Endodermal cell (in vitro differentiated cells): ENCODE results near the gene SLC8B1. TPM values are rescaled to one million over a fixed set of nuclear protein-coding genes. Genes with fewer than 3 reads are reported as not detected.

Experiments
- DNase-seq: peaks from one replicate; pipeline ENCODE4 v3.0.0-alpha.2; 2017
- H3K27ac ChIP-seq: 2 replicates; pipeline ENCODE4 v1.5.1; 2013; ENCODE audit warnings: mild to moderate bottlenecking, low read depth, low read length, moderate library complexity
- H3K27me3 ChIP-seq: 2 replicates; pipeline ENCODE4 v1.6.1; 2013; ENCODE audit warnings: mild to moderate bottlenecking, low read length, moderate library complexity; ENCODE audit not compliant: insufficient read depth, control insufficient read depth, poor library complexity, severe bottlenecking
- H3K36me3 ChIP-seq: 2 replicates; pipeline ENCODE4 v1.7.0; 2013; ENCODE audit warnings: mild to moderate bottlenecking, low read length, moderate library complexity; ENCODE audit not compliant: control insufficient read depth, insufficient read depth
- H3K4me1 ChIP-seq: one replicate; pipeline ENCODE4 v1.7.0; 2013; ENCODE audit warnings: low read length; ENCODE audit not compliant: control insufficient read depth, insufficient read depth
- H3K4me3 ChIP-seq: 2 replicates; pipeline ENCODE4 v1.5.1; 2013; ENCODE audit warnings: mild to moderate bottlenecking, low read length, moderate library complexity
- H3K9ac ChIP-seq: 2 replicates; pipeline ENCODE4 v1.6.1; 2013; ENCODE audit warnings: mild to moderate bottlenecking, low read length, moderate library complexity; ENCODE audit not compliant: poor library complexity, severe bottlenecking; ENCODE audit errors: extremely low read depth
- H3K9me3 ChIP-seq: 2 replicates; pipeline ENCODE4 v1.6.1; 2013; ENCODE audit warnings: mild to moderate bottlenecking, low read length, moderate library complexity; ENCODE audit not compliant: control insufficient read depth
- H3K27ac Mint-ChIP-seq: 2 replicates; pipeline ENCODE4 v1.8.0; 2020; ENCODE audit warnings: mixed read lengths
- H3K27me3 Mint-ChIP-seq: 2 replicates; pipeline ENCODE4 v1.8.0; 2021; ENCODE audit warnings: mild to moderate bottlenecking, mixed read lengths; ENCODE audit not compliant: insufficient read depth
- H3K36me3 Mint-ChIP-seq: 2 replicates; pipeline ENCODE4 v1.8.0; 2020; ENCODE audit warnings: low read depth, mixed read lengths
- H3K4me1 Mint-ChIP-seq: 2 replicates; pipeline ENCODE4 v1.8.0; 2020; ENCODE audit warnings: mixed read lengths
- H3K4me3 Mint-ChIP-seq: 2 replicates; pipeline ENCODE4 v1.8.0; 2020; ENCODE audit warnings: mild to moderate bottlenecking, moderate library complexity, mixed read lengths
- H3K9me3 Mint-ChIP-seq: 2 replicates; pipeline ENCODE4 v1.8.0; 2020; ENCODE audit warnings: mild to moderate bottlenecking, mixed read lengths
- CTCF ChIP-seq: fragments of 200-600 bp; sonication (generic); conservative IDR thresholded peaks from 2 replicates; pipeline ENCODE4 v1.5.0; 2021; ENCODE audit warnings: antibody characterized with exemption, mild to moderate bottlenecking
- WGBS, 2 experiments: methylation state at CpG; one replicate each; pipeline versions ENCODE4 v1.1.5 to v1.1.7; 2013; ENCODE audit warnings: missing lambda C conversion rate in 2 of 2, mixed read lengths in 1 of 2; ENCODE audit not compliant: insufficient coverage in 1 of 2, insufficient read length in 1 of 2; 5-methylcytosine and 5-hydroxymethylcytosine counted together
- total RNA-seq, 2 donors: library from RNA; stranded (reverse); fragmentation: NEBNext Ultra II Directional in 1 of 2; extraction: Animal tissue kit (Norgen Biotek cat#: 25700) in 1 of 2; gene quantifications; 2 replicates in 1 of 2; 3 replicates in 1 of 2; pipeline ENCODE4 v1.2.1, GENCODE V29; 2021

Gene SLC8B1
- total RNA-seq, 2 donors from 2014 or later = 6.9 to 9.1 TPM

- Histone ChIP-seq H3K4me1 (no peaks in the 10 kb centered on the region), H3K9ac (no peak overlapping the region), H3K27me3 (no peaks in the 10 kb centered on the region), H3K27ac (no peak overlapping the region), H3K9me3 (no peaks in the 10 kb centered on the region), H3K36me3 (peaks cover 17% of the 10 kb centered on the region), H3K4me3 (no peak overlapping the region)
- Mint-ChIP-seq H3K27me3 (no peaks in the 10 kb centered on the region), H3K4me3 (no peak overlapping the region), H3K27ac (no peak overlapping the region), H3K9me3 (no peaks in the 10 kb centered on the region), H3K36me3 (peaks cover 31% of the 10 kb centered on the region), H3K4me1 (no peaks in the 10 kb centered on the region)
- no peak for TF ChIP-seq CTCF
- DNase-seq = no peak
- WGBS, 2 experiments = 68 to 87% methylated on average over 3 of the region's 3 CpGs
Observed at GRCh38 chr12:113373440-113373839, 38.5 kb upstream of the SLC8B1 start.

GRCh38 chr12:113372371-113372770 lies 37.5 kb upstream of the SLC8B1 start:
- 94 to 100% methylated on average over 2 to 9 of the region's 9 CpGs for WGBS, 2 experiments
- no peak overlapping the region for H3K4me3 Mint-ChIP-seq
- no peak for DNase-seq

GRCh38 chr12:113371808-113372207 lies 36.9 kb upstream of the SLC8B1 start:
- TF ChIP-seq CTCF = no peak
- Histone ChIP-seq H3K4me3 (no peak overlapping the region), H3K9ac (no peak overlapping the region), H3K27me3 (no peaks in the 10 kb centered on the region), H3K4me1 (no peaks in the 10 kb centered on the region), H3K36me3 (peaks cover 9% of the 10 kb centered on the region), H3K9me3 (no peaks in the 10 kb centered on the region), H3K27ac (no peak overlapping the region)
- no peak overlapping the region for H3K4me3 Mint-ChIP-seq
- peaks cover 23% of the 10 kb centered on the region for H3K36me3 Mint-ChIP-seq
- H3K27me3 Mint-ChIP-seq = no peaks in the 10 kb centered on the region
- no peak overlapping the region for H3K27ac Mint-ChIP-seq
- no peaks in the 10 kb centered on the region for H3K4me1 Mint-ChIP-seq
- no peaks in the 10 kb centered on the region for H3K9me3 Mint-ChIP-seq
- 94 to 100% methylated on average over 6 of the region's 6 CpGs for WGBS, 2 experiments
- no peak for DNase-seq

More at GRCh38 chr12:113372371-113372770, 37.5 kb upstream of the SLC8B1 start:
- Histone ChIP-seq H3K9me3 (no peaks in the 10 kb centered on the region), H3K36me3 (peaks cover 10% of the 10 kb centered on the region), H3K4me3 (no peak overlapping the region), H3K27me3 (no peaks in the 10 kb centered on the region), H3K4me1 (no peaks in the 10 kb centered on the region), H3K27ac (no peak overlapping the region), H3K9ac (no peak overlapping the region)
- no peak overlapping the region for H3K27ac Mint-ChIP-seq
- H3K27me3 Mint-ChIP-seq = no peaks in the 10 kb centered on the region
- no peak for TF ChIP-seq CTCF
- peaks cover 29% of the 10 kb centered on the region for H3K36me3 Mint-ChIP-seq
- no peaks in the 10 kb centered on the region for H3K9me3 Mint-ChIP-seq
- no peaks in the 10 kb centered on the region for H3K4me1 Mint-ChIP-seq
